Coronary artery (tissue), 2 donors: Measurements from ENCODE around the gene AGMO.

Experiments
- DNase-seq: peaks from one replicate; pipeline ENCODE4 v3.0.0-alpha.2; 2017; ENCODE audit warnings: low spot score
- H3K27ac ChIP-seq, 2 donors: fragments of 200-600 bp; sonication (generic); one replicate each; pipeline ENCODE4 v1.5.1; 2016 to 2019
- H3K4me3 ChIP-seq: fragments of 200-600 bp; sonication (generic); 2 replicates; pipeline ENCODE4 v1.5.1; 2016; ENCODE audit warnings: mild to moderate bottlenecking, moderate library complexity
- CTCF ChIP-seq: fragments of 200-600 bp; sonication (generic); IDR thresholded peaks from one replicate; pipeline ENCODE4 v1.5.1; 2019; ENCODE audit warnings: antibody characterized with exemption

Gene AGMO

GRCh38 chr7:15317215-15317614 lies 244.6 kb downstream of the AGMO start:
- DNase-seq = no peak
- Histone ChIP-seq H3K4me3 (no peak overlapping the region), H3K27ac (no peak overlapping the region)
- no peak for TF ChIP-seq CTCF

- no peak overlapping the region for H3K4me3 ChIP-seq
- no peak for TF ChIP-seq CTCF
- no peak overlapping the region for H3K27ac ChIP-seq
- DNase-seq = no peak
These were observed 246.1 kb downstream of the AGMO start for GRCh38 chr7:15315678-15316077.

- Histone ChIP-seq H3K4me3 (no peak overlapping the region), H3K27ac (no peak overlapping the region)
- TF ChIP-seq CTCF = no peak
- DNase-seq = no peak
These were observed 246.9 kb downstream of the AGMO start for GRCh38 chr7:15314922-15315321.

- TF ChIP-seq CTCF = no peak
- Histone ChIP-seq H3K27ac (no peak overlapping the region), H3K4me3 (no peak overlapping the region)
- no peak for DNase-seq
These were observed 248.5 kb downstream of the AGMO start for GRCh38 chr7:15313361-15313760.

- no peak overlapping the region for H3K27ac ChIP-seq
- H3K4me3 ChIP-seq = no peak overlapping the region
- no peak for DNase-seq
- TF ChIP-seq CTCF = no peak
These were observed 251.9 kb downstream of the AGMO start for GRCh38 chr7:15309872-15310271.

- no peak overlapping the region for H3K27ac ChIP-seq
- TF ChIP-seq CTCF = no peak
- DNase-seq = no peak
- no peak overlapping the region for H3K4me3 ChIP-seq
These were observed 253.0 kb downstream of the AGMO start for GRCh38 chr7:15308821-15309220.

GRCh38 chr7:15306296-15306695 lies 255.5 kb downstream of the AGMO start:
- Histone ChIP-seq H3K4me3 (no peak overlapping the region), H3K27ac (no peak overlapping the region)
- DNase-seq = no peak
- TF ChIP-seq CTCF = no peak
